ENCODE data around the gene PTPRD. TPM values are rescaled to one million over a fixed set of nuclear protein-coding genes. Genes with fewer than 3 reads are reported as not detected.

Gene PTPRD
- total RNA-seq, 1 experiment from 2014 or later = 1.8 TPM

DNA sequence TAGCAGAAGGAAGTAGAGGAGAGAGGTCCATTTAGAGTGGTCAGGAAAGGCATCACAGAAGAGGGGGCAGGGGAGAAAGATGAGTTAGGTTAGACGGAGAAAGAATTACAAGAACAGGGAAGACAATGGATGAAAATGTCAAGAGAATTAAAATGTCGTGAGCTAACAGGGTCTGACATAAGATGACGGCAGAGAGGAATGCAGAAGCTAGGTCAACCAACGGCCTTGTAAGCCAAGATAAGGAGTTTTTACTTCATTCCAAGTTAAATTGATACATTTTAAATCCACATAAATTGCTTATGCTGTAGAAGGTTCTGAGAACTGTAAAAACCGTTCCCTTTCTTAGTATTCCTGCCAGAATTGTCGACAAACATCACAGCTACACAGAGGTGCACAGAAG, 1916.3 kb downstream of the PTPRD start:
- H3K9me3 Mint-ChIP-seq (ENCODE audit: low read depth, unreplicated experiment) = no peaks in the 10 kb centered on the region
- DNase-seq = no peak
- intact Hi-C loops (cut with micrococcal nuclease; ENCODE audit: unreplicated experiment) = no loop called here
- no peak overlapping the region for H3K27ac Mint-ChIP-seq (ENCODE audit: unreplicated experiment)
- CTCF ChIA-PET = no interaction called here
- no TSS peak for BruUV-seq (replicated peaks)
- TF ChIP-seq, protein P1, sequence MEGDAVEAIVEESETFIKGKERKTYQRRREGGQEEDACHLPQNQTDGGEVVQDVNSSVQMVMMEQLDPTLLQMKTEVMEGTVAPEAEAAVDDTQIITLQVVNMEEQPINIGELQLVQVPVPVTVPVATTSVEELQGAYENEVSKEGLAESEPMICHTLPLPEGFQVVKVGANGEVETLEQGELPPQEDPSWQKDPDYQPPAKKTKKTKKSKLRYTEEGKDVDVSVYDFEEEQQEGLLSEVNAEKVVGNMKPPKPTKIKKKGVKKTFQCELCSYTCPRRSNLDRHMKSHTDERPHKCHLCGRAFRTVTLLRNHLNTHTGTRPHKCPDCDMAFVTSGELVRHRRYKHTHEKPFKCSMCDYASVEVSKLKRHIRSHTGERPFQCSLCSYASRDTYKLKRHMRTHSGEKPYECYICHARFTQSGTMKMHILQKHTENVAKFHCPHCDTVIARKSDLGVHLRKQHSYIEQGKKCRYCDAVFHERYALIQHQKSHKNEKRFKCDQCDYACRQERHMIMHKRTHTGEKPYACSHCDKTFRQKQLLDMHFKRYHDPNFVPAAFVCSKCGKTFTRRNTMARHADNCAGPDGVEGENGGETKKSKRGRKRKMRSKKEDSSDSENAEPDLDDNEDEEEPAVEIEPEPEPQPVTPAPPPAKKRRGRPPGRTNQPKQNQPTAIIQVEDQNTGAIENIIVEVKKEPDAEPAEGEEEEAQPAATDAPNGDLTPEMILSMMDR (IDR thresholded peaks at IDR 0.05; ENCODE audit: unreplicated experiment) = no peak
- no peaks in the 10 kb centered on the region for H3K4me1 Mint-ChIP-seq (ENCODE audit: low read depth, unreplicated experiment)
- H3K27me3 Mint-ChIP-seq (ENCODE audit: unreplicated experiment) = no peaks in the 10 kb centered on the region
- H3K36me3 Mint-ChIP-seq (ENCODE audit: insufficient read depth, unreplicated experiment) = no peaks in the 10 kb centered on the region
- H3K4me3 Mint-ChIP-seq (ENCODE audit: low read depth, unreplicated experiment) = no peak overlapping the region

DNA sequence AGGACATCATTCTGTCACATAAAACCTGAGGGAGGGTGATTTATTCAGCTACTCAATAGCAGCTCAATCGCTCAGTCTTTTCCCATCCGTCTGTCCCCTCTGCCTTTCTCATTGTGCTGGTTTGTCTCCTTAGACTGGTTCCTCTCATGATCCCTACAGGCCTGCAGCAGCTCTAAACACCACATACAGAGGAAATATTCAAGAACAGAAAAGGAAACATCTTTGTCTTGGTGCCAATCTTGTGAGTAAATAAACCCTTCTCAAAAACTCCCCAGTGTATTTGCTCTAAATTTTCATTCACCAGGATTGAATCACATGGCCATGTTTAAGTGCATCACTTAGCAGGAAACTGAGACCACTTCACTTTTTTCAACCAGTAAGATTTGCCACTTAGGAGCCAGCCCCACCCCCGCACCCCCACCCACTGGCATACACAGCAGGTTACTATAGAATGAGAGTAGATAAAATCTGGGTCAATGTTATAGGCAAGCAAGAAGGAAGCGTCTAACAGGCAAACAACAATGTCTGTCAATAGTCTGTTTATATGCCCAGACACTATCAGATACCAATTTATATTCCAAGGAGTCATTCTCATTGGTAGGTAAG, 1917.7 kb downstream of the PTPRD start:
- intact Hi-C loops (cut with micrococcal nuclease; ENCODE audit: unreplicated experiment) = no loop called here
- DNase-seq = no peak
- Mint-ChIP-seq H3K27ac (ENCODE audit: unreplicated experiment) (no peak overlapping the region), H3K9me3 (ENCODE audit: low read depth, unreplicated experiment) (no peaks in the 10 kb centered on the region), H3K27me3 (ENCODE audit: unreplicated experiment) (no peaks in the 10 kb centered on the region), H3K4me1 (ENCODE audit: low read depth, unreplicated experiment) (no peaks in the 10 kb centered on the region), H3K4me3 (ENCODE audit: low read depth, unreplicated experiment) (no peak overlapping the region), H3K36me3 (ENCODE audit: insufficient read depth, unreplicated experiment) (no peaks in the 10 kb centered on the region)
- TF ChIP-seq, protein P1 (IDR thresholded peaks at IDR 0.05; ENCODE audit: unreplicated experiment) = no peak
- CTCF ChIA-PET = no interaction called here
- BruUV-seq (replicated peaks) = no TSS peak

DNA sequence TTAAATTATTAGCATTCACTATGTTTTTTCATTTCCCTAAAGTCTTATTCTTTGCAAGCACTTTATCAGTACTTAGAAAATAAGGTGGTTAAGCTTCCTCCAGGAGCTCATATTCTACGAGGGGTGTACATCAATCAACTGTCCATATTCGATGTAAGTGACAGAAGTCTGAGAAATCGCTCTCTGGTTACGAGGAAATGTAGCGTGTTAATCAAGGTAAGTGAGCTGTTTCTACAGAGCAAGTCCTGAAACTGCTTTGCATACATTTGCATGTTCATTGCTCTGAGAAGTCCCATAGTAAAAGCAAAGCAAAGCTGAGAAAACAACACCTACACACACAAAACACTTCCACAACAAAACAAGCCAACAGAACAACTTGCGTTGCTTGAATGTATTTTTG, 1919.3 kb downstream of the PTPRD start:
- H3K27me3 Mint-ChIP-seq (ENCODE audit: unreplicated experiment) = no peaks in the 10 kb centered on the region
- TF ChIP-seq, protein P1 (IDR thresholded peaks at IDR 0.05; ENCODE audit: unreplicated experiment) = no peak
- no peaks in the 10 kb centered on the region for H3K9me3 Mint-ChIP-seq (ENCODE audit: low read depth, unreplicated experiment)
- H3K4me1 Mint-ChIP-seq (ENCODE audit: low read depth, unreplicated experiment) = no peaks in the 10 kb centered on the region
- intact Hi-C loops (cut with micrococcal nuclease; ENCODE audit: unreplicated experiment) = no loop called here
- no peaks in the 10 kb centered on the region for H3K36me3 Mint-ChIP-seq (ENCODE audit: insufficient read depth, unreplicated experiment)
- H3K27ac Mint-ChIP-seq (ENCODE audit: unreplicated experiment) = no peak overlapping the region
- H3K4me3 Mint-ChIP-seq (ENCODE audit: low read depth, unreplicated experiment) = no peak overlapping the region
- no TSS peak for BruUV-seq (replicated peaks)
- CTCF ChIA-PET = no interaction called here
- no peak for DNase-seq

DNA sequence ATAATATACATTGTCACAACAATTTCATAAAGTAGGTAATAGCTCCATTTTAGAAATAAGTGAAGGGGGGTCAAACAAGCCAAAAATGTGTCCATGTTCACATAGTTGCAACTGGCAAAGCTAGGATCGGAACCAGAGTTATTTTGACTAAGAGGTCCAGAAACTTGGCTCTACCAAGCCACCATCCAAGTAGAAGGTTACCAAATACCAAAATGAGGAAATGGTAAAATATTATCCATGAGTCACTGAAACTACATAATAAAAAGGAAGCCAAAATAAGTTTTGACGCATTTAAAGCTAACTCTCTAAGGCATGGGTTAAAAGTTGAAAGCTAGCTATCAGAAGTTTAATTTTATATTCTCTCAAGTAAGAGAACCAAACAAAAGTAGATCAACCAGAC, 1926.3 kb downstream of the PTPRD start:
- Mint-ChIP-seq H3K4me3 (ENCODE audit: low read depth, unreplicated experiment) (no peak overlapping the region), H3K4me1 (ENCODE audit: low read depth, unreplicated experiment) (no peaks in the 10 kb centered on the region), H3K27me3 (ENCODE audit: unreplicated experiment) (no peaks in the 10 kb centered on the region), H3K9me3 (ENCODE audit: low read depth, unreplicated experiment) (no peaks in the 10 kb centered on the region), H3K27ac (ENCODE audit: unreplicated experiment) (no peak overlapping the region), H3K36me3 (ENCODE audit: insufficient read depth, unreplicated experiment) (no peaks in the 10 kb centered on the region)
- CTCF ChIA-PET = no interaction called here
- intact Hi-C loops (cut with micrococcal nuclease; ENCODE audit: unreplicated experiment) = no loop called here
- no peak for DNase-seq
- TF ChIP-seq, protein P1 (IDR thresholded peaks at IDR 0.05; ENCODE audit: unreplicated experiment) = no peak
- no TSS peak for BruUV-seq (replicated peaks)

All from Calu3 (cell line).